ENCODE measurements around the gene C16orf89. TPM values are rescaled to one million over a fixed set of nuclear protein-coding genes. Genes with fewer than 3 reads are reported as not detected.

Gene C16orf89
- total RNA-seq, 1 experiment from 2014 or later: 0.49 TPM

DNA sequence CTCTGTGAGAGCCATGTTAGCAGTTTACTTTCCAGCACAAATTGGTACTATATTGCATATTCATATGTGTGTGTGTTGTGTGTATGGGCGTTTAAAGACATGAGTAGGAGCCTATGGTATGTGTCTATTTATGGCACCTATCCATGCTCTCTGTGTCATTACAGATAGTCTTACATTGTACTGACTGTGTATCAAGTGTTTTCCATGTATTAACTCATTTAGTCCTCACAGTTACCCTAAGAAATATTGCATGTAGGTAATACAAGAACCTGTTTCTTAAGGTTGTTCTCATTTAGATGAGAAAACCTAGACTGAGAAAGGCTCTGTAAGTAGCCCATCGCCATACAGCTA, 7.5 kb upstream of the C16orf89 start:
- Histone ChIP-seq H3K4me1 (ENCODE audit: control insufficient read depth in 1 of 2, insufficient read depth in 2 of 2, low read length in 2 of 2) (peaks cover 4 to 16% of the 10 kb centered on the region in 2 experiments; a peak in 3 of 4 replicates), H3K36me3 (ENCODE audit: control insufficient read depth in 1 of 2, insufficient read depth in 2 of 2, low read length in 2 of 2) (peaks cover 0 to 13% of the 10 kb centered on the region in 2 experiments; a peak in 2 of 4 replicates), H4K20me1 (ENCODE audit: insufficient read depth) (no peaks in the 10 kb centered on the region), H3K9ac (ENCODE audit: low read length) (no peak overlapping the region), H3K9me3 (ENCODE audit: control insufficient read depth in 1 of 2, insufficient read depth in 1 of 2, low read depth in 1 of 2, low read length in 2 of 2) (no peaks in the 10 kb centered on the region), H2AFZ (ENCODE audit: low read depth, low read length, poor library complexity, severe bottlenecking) (no peak overlapping the region), H3K9me2 (ENCODE audit: insufficient read depth) (no peaks in the 10 kb centered on the region), H3K4me3 (replicated peaks in 1 of 2; ENCODE audit: low read depth in 1 of 2, low read length in 2 of 2) (no peak overlapping the region), H3K27me3 (ENCODE audit: insufficient read depth, low read length) (no peaks in the 10 kb centered on the region), H3K79me2 (ENCODE audit: insufficient read depth, low read length) (peaks cover 33% of the 10 kb centered on the region), H3K4me2 (ENCODE audit: low read length) (peak overlapping the region; percentile 92), H3K27ac (ENCODE audit: low read depth, low read length) (no peak overlapping the region)
- ChIA-PET RAD21 (ENCODE audit: low non-redundant PET in 1 of 2, low total read pairs in 2 of 2, uncharacterized antibody in 2 of 2, unreplicated experiment in 2 of 2) (no interaction called here), POLR2A (no interaction called here), CTCF (no interaction called here)
- intact Hi-C loops (cut with micrococcal nuclease): no loop called here
- TF ChIP-seq, protein P1, sequence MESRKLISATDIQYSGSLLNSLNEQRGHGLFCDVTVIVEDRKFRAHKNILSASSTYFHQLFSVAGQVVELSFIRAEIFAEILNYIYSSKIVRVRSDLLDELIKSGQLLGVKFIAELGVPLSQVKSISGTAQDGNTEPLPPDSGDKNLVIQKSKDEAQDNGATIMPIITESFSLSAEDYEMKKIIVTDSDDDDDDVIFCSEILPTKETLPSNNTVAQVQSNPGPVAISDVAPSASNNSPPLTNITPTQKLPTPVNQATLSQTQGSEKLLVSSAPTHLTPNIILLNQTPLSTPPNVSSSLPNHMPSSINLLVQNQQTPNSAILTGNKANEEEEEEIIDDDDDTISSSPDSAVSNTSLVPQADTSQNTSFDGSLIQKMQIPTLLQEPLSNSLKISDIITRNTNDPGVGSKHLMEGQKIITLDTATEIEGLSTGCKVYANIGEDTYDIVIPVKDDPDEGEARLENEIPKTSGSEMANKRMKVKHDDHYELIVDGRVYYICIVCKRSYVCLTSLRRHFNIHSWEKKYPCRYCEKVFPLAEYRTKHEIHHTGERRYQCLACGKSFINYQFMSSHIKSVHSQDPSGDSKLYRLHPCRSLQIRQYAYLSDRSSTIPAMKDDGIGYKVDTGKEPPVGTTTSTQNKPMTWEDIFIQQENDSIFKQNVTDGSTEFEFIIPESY (IDR thresholded peaks at IDR 0.05; ENCODE audit: extremely low read depth, insufficient replicate concordance, low read length): no peak
- no peak for TF ChIP-seq ZFX (IDR thresholded peaks at IDR 0.05)
- TF ChIP-seq, protein P2, sequence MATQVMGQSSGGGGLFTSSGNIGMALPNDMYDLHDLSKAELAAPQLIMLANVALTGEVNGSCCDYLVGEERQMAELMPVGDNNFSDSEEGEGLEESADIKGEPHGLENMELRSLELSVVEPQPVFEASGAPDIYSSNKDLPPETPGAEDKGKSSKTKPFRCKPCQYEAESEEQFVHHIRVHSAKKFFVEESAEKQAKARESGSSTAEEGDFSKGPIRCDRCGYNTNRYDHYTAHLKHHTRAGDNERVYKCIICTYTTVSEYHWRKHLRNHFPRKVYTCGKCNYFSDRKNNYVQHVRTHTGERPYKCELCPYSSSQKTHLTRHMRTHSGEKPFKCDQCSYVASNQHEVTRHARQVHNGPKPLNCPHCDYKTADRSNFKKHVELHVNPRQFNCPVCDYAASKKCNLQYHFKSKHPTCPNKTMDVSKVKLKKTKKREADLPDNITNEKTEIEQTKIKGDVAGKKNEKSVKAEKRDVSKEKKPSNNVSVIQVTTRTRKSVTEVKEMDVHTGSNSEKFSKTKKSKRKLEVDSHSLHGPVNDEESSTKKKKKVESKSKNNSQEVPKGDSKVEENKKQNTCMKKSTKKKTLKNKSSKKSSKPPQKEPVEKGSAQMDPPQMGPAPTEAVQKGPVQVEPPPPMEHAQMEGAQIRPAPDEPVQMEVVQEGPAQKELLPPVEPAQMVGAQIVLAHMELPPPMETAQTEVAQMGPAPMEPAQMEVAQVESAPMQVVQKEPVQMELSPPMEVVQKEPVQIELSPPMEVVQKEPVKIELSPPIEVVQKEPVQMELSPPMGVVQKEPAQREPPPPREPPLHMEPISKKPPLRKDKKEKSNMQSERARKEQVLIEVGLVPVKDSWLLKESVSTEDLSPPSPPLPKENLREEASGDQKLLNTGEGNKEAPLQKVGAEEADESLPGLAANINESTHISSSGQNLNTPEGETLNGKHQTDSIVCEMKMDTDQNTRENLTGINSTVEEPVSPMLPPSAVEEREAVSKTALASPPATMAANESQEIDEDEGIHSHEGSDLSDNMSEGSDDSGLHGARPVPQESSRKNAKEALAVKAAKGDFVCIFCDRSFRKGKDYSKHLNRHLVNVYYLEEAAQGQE (IDR thresholded peaks at IDR 0.05; ENCODE audit: low read depth): no peak
- TF ChIP-seq SRF (IDR thresholded peaks at IDR 0.05; ENCODE audit: low read depth): no peak
- no peak for TF ChIP-seq RAD21 (IDR thresholded peaks at IDR 0.05; ENCODE audit: low read depth)
- TF ChIP-seq EZH2phosphoT487 (IDR thresholded peaks at IDR 0.05; ENCODE audit: borderline replicate concordance): no peak
- TF ChIP-seq CEBPB (IDR thresholded peaks at IDR 0.05; ENCODE audit: low read depth): no peak
- TF ChIP-seq FOSL1 (IDR thresholded peaks at IDR 0.05; ENCODE audit: low read depth): no peak
- TF ChIP-seq, protein P3, sequence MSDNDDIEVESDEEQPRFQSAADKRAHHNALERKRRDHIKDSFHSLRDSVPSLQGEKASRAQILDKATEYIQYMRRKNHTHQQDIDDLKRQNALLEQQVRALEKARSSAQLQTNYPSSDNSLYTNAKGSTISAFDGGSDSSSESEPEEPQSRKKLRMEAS (IDR thresholded peaks at IDR 0.05): no peak
- TF ChIP-seq CBX3 (IDR thresholded peaks at IDR 0.05; ENCODE audit: low read depth): no peak
- no peak for TF ChIP-seq ZNF274 (IDR thresholded peaks at IDR 0.05; ENCODE audit: low read depth, low read length)
- no peak for TF ChIP-seq SP1 (IDR thresholded peaks at IDR 0.05; ENCODE audit: low read depth)
- TF ChIP-seq, protein P4, sequence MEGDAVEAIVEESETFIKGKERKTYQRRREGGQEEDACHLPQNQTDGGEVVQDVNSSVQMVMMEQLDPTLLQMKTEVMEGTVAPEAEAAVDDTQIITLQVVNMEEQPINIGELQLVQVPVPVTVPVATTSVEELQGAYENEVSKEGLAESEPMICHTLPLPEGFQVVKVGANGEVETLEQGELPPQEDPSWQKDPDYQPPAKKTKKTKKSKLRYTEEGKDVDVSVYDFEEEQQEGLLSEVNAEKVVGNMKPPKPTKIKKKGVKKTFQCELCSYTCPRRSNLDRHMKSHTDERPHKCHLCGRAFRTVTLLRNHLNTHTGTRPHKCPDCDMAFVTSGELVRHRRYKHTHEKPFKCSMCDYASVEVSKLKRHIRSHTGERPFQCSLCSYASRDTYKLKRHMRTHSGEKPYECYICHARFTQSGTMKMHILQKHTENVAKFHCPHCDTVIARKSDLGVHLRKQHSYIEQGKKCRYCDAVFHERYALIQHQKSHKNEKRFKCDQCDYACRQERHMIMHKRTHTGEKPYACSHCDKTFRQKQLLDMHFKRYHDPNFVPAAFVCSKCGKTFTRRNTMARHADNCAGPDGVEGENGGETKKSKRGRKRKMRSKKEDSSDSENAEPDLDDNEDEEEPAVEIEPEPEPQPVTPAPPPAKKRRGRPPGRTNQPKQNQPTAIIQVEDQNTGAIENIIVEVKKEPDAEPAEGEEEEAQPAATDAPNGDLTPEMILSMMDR (IDR thresholded peaks at IDR 0.05 in 2 of 3, conservative IDR thresholded peaks at IDR 0.05 in 1 of 3; ENCODE audit: borderline replicate concordance in 1 of 3, insufficient read depth in 1 of 3, low read depth in 2 of 3, low read length in 2 of 3): no peak
- TF ChIP-seq YY1 (IDR thresholded peaks at IDR 0.05; ENCODE audit: extremely low read depth, insufficient replicate concordance, low read depth, low read length): no peak
- no peak for TF ChIP-seq EGR1 (IDR thresholded peaks at IDR 0.05; ENCODE audit: low read depth)
- ATAC-seq: no peak
- DNase-seq (ENCODE audit: low read depth, low spot score): no peak
- no TSS peak for BruUV-seq (replicated peaks)
